ENCODE measurements around the gene HOXC5.
"Not testable (repeated sequence)": the region's sequence is repeated elsewhere in the genome, so short reads cannot be mapped to it uniquely, and the experiment has no call there.

HOXC5 gene

DNA sequence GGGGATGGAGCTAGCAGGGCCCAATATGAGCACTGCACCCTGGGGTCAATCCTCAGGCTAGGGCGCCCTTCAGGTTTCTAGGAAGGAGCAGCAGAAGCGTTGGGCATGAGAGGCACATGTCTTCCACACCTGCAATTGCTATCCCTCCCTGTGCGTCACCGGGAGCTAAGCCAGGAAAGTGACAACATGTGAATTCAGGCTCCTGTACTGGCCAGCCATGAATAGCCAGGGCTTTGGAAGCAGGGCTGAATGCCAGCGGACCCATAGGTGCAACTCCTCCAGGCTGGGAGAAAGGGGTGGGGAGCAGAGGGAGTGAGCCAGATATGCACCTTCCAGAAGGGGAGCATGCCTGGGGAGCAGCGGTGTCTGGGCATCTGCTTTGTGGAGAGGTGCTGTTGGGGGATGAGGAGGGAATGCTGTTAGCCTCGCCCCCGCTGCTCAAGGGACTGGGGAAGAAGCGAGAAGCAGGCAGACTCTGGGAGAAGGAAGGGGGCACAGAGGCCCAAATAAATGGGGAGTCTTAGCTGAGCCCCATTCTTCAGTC is 6.1 kb downstream of the HOXC5 start:
- H3K4me3 ChIP-seq (ENCODE audit: control insufficient read depth, low read depth, low read length), result no peak overlapping the region
- no peak for TF ChIP-seq CTCF (IDR thresholded peaks at IDR 0.05; ENCODE audit: control insufficient read depth, insufficient read depth, low read depth, low read length, missing control alignments)
- no peak for DNase-seq (ENCODE audit: low read depth)

DNA sequence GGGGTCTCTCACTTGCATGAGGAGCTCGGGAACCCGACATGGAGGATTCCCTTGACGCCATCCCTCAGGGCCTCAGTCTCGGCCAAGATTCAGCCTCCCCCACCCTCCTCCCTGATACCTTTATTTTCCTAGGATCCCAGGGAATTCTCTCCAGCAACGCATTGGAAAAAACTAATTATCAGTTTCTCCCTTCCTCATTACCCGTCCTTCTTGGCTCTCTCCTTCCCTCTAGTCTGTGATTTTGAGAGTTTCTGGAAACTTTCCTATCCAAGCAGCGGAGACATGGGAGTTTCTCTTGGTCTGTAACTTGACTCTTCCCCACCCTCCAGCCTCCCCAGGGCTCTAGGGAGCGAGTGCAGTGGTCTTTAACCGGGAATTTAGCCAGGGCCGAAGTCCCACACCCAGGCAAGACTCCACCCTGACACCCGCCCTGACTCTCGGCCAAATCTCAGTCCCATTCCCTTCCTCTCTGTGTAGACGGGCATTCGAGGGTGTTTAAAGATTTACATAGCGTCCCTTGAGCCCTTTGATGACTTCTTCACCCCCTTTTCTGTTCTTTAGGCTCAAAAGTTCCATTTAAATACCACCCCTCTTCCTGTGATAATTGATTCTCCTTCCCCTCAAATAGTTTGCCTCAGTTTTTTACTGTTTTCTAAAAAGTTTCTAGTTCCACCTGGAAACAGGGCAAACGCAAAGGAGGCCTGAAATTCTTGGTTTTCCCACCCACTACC is 6.7 kb downstream of the HOXC5 start:
- no peak overlapping the region for H3K4me3 ChIP-seq (ENCODE audit: control insufficient read depth, low read depth, low read length)
- no peak for DNase-seq (ENCODE audit: low read depth)
- TF ChIP-seq CTCF (IDR thresholded peaks at IDR 0.05; ENCODE audit: control insufficient read depth, insufficient read depth, low read depth, low read length, missing control alignments), result no peak

GRCh38 chr12:54040148-54040494 is 7.3 kb downstream of the HOXC5 start:
- no peak for DNase-seq (ENCODE audit: low read depth)
- TF ChIP-seq CTCF (IDR thresholded peaks at IDR 0.05; ENCODE audit: control insufficient read depth, insufficient read depth, low read depth, low read length, missing control alignments), result no peak
- H3K4me3 ChIP-seq (ENCODE audit: control insufficient read depth, low read depth, low read length), result no peak overlapping the region

DNA sequence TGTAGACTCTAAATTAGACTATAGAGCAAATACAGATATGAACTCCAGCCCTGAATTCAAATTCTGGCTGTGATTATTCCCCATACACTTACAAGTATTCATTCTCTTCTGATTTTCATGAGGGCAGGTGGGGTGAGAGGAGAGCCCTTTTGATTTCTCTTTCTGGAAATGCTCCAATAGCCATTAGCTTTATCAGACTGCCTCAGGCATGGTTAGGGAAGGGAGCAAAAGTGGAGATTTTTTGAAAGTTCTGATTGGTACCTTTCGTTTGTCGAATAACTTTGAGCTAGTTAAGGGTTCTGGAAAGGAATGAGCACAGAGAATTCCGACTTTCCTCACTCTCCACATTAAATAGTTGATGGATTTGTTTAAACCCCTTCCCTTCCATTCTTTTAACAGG is 7.8 kb downstream of the HOXC5 start:
- no peak for DNase-seq (ENCODE audit: low read depth)
- no peak for TF ChIP-seq CTCF (IDR thresholded peaks at IDR 0.05; ENCODE audit: control insufficient read depth, insufficient read depth, low read depth, low read length, missing control alignments)
- H3K4me3 ChIP-seq (ENCODE audit: control insufficient read depth, low read depth, low read length), result no peak overlapping the region

DNA sequence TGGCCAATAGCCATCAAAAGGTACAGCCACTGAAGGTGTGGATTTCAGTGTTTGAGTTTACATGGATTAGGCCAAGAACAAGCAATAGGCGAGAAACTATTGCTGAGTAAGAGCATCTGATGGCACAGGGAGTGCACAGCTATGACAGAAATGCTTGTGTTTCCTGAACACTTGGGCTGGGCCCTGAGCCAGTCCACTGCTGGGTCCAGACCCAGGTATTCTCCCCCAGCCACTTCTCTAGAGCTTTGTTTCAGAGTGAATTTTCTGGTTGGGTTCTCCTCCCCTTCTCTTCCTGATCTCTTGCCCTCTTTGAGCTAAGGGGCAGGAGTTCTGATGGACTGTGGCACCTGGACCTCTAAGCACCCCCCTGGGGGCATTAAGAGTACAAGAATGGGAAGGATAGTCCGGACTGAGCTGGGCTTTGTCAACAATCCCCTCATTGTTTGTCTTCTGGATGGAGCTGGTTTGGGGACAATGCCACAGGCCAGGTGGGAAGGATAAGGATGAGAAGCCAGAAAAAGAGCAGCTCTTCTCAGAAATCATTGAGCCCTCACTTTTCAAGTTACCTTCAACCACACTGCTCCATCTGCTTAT is 8.3 kb downstream of the HOXC5 start:
- no peak for DNase-seq (ENCODE audit: low read depth)
- no peak for TF ChIP-seq CTCF (IDR thresholded peaks at IDR 0.05; ENCODE audit: control insufficient read depth, insufficient read depth, low read depth, low read length, missing control alignments)
- H3K4me3 ChIP-seq (ENCODE audit: control insufficient read depth, low read depth, low read length), result no peak overlapping the region

- not testable (repeated sequence) for DNase-seq (ENCODE audit: low read depth); H3K4me3 ChIP-seq (ENCODE audit: control insufficient read depth, low read depth, low read length)
Measured at GRCh38 chr12:54042033-54042432, 9.2 kb downstream of the HOXC5 start.
